Gastroesophageal sphincter (tissue), 3 donors: ENCODE data around the gene SMARCB1.

Experiments used
- EP300 ChIP-seq: sonication (generic); formaldehyde crosslinking; IDR thresholded peaks from one replicate; pipeline ENCODE4 v1.6.1; 2017; ENCODE audit warnings: antibody characterized with exemption, mild to moderate bottlenecking
- POLR2A ChIP-seq, 2 donors: fragments of 450-650 bp; IDR thresholded peaks; one replicate each; pipeline ENCODE4 v1.6.1; 2017; ENCODE audit warnings: antibody characterized with exemption in 2 of 2, mild to moderate bottlenecking in 2 of 2, moderate library complexity in 1 of 2
- POLR2AphosphoS5 ChIP-seq: sonication (generic); formaldehyde crosslinking; IDR thresholded peaks from one replicate; pipeline ENCODE4 v1.6.1; 2017; ENCODE audit warnings: antibody characterized with exemption
- TF ChIP-seq, protein P1 (sequence below), 4 experiments: fragments of 200-600 bp in 2 of 4; fragments of 450-650 bp in 2 of 4; sonication (generic) in 1 of 4; IDR thresholded peaks; one replicate each; pipeline ENCODE4 v1.5.1; 2017 to 2019; ENCODE audit warnings: antibody characterized with exemption in 4 of 4, mild to moderate bottlenecking in 2 of 4, moderate library complexity in 2 of 4

DNA sequence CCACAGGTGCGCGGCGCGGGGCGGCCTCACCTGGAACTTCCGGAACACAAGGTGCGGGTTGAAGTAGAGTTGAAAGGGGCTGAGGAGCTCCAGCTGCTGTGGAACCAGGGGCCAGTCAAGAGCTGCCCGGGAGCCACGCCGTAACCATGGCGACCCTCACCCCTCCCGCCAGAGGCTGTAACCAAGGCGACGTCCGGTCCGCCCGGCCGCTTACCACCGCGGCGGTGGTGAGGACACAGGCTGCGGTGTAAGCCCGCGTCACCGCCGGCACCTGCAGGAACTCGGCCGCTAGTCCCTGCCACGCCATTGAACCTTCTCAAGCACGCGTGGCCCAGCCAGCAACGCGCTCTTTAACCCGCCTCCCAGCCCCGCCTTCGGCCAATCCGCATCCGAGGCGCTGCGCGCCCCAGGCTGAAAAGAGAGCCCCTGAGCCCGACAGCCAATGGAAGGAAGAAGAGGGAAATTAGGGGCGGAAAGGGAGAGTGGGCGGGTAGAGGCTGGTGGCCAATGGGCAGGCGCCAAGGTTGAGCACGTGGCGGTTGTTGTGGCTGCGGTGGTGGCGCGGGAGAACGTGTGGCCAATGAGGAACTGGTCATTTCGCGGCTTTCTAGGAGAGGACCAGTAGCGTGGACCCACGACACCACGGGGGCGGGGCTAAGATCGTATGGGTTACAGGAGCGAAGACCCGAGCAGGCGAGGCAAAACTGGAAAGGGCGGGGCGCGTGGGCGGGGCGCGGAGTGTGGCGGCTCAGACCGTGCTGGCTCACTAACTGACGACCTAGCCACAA is 52.1 kb downstream of the SMARCB1 start, which contains the start of gene DERL3:
- TF ChIP-seq, protein P1, sequence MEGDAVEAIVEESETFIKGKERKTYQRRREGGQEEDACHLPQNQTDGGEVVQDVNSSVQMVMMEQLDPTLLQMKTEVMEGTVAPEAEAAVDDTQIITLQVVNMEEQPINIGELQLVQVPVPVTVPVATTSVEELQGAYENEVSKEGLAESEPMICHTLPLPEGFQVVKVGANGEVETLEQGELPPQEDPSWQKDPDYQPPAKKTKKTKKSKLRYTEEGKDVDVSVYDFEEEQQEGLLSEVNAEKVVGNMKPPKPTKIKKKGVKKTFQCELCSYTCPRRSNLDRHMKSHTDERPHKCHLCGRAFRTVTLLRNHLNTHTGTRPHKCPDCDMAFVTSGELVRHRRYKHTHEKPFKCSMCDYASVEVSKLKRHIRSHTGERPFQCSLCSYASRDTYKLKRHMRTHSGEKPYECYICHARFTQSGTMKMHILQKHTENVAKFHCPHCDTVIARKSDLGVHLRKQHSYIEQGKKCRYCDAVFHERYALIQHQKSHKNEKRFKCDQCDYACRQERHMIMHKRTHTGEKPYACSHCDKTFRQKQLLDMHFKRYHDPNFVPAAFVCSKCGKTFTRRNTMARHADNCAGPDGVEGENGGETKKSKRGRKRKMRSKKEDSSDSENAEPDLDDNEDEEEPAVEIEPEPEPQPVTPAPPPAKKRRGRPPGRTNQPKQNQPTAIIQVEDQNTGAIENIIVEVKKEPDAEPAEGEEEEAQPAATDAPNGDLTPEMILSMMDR (IDR thresholded peaks at IDR 0.05), result no peak
- TF ChIP-seq POLR2AphosphoS5 (no peak), POLR2A (IDR thresholded peaks at IDR 0.05) (no peak), EP300 (no peak)
